SK-N-SH treated with all-trans-retinoic acid at 6 μM for 48 hours (cell line): ENCODE measurements around the gene PDHB.

ENCODE experiments used
- CREB5 ChIP-seq: fragments of 250-450 bp; sonication (Bioruptor Pico); IDR thresholded peaks from 2 replicates; pipeline ENCODE4 v1.5.1; 2020; ENCODE audit warnings: low read depth, mild to moderate bottlenecking, moderate library complexity
- GLIS3 ChIP-seq: fragments of 250-450 bp; sonication (Bioruptor Pico); IDR thresholded peaks from 2 replicates; pipeline ENCODE4 v1.5.0; 2020; ENCODE audit warnings: mild to moderate bottlenecking, moderate library complexity
- OSR1 ChIP-seq: fragments of 250-450 bp; sonication (Bioruptor Pico); IDR thresholded peaks from 2 replicates; pipeline ENCODE4 v1.8.0; 2022; ENCODE audit warnings: moderate library complexity, mild to moderate bottlenecking, inconsistent platforms

- TF ChIP-seq GLIS3 = no peak
- no peak for TF ChIP-seq CREB5 (CRISPR knock-in tag)
- TF ChIP-seq OSR1 = no peak
Observed at GRCh38 chr3:58421004-58421403, 12.6 kb downstream of the PDHB start.
